Lower leg skin (tissue), 3 donors: Measurements from ENCODE around the gene TENT4B.

Source experiments
- CTCF ChIP-seq, 3 donors: fragments of 450-650 bp; IDR thresholded peaks; one replicate each; pipeline ENCODE4 v1.5.1; 2016; ENCODE audit warnings: antibody characterized with exemption in 3 of 3, mild to moderate bottlenecking in 3 of 3, moderate library complexity in 2 of 3
- POLR2A ChIP-seq, 2 donors: fragments of 450-650 bp; IDR thresholded peaks; one replicate each; pipeline ENCODE4 v1.6.1; 2016 to 2017; ENCODE audit warnings: antibody characterized with exemption in 2 of 2, mild to moderate bottlenecking in 1 of 2, moderate library complexity in 1 of 2

- TF ChIP-seq CTCF (IDR thresholded peaks at IDR 0.05): no peak
- TF ChIP-seq POLR2A (IDR thresholded peaks at IDR 0.05): no peak
Observed at GRCh38 chr16:50260206-50261159, 107.4 kb downstream of the TENT4B start.
